ENCODE data around the gene PI4K2B. TPM values are rescaled to one million over a fixed set of nuclear protein-coding genes. Genes with fewer than 3 reads are reported as not detected.
A peak's percentile ranks its signal among the peaks of the same experiment; 100 is the strongest.
"Not testable (repeated sequence)": the region's sequence is repeated elsewhere in the genome, so short reads cannot be mapped to it uniquely, and the experiment has no call there.

The PI4K2B gene
- total RNA-seq, 1 donor from 2014 or later: 9.8 TPM

- peaks cover 0 to 8% of the 10 kb centered on the region in 2 donors for H3K4me1 ChIP-seq
- peak overlapping the region; percentile 96 to 99 for H3K27ac ChIP-seq
- peak overlapping the region; percentile 81 to 100 for H3K4me3 ChIP-seq
- no peaks in the 10 kb centered on the region for H3K36me3 ChIP-seq
- peaks cover 0 to 8% of the 10 kb centered on the region in 2 donors for H3K9me3 ChIP-seq
- DNase-seq (ENCODE audit: low spot score in 2 of 2): no peak
- intact Hi-C loops (cut with DNase I): loop anchor here (2.0 to 10.0 kb wide), 5 partner anchors 141 to 1619 kb away; partner anchors contain the start of genes ANAPC4 and LGI2
- no peaks in the 10 kb centered on the region for H3K27me3 ChIP-seq
- TF ChIP-seq CTCF (IDR thresholded peaks at IDR 0.05): no peak
Observed at GRCh38 chr4:25235401-25235800, 1.6 kb downstream of the PI4K2B start.

DNA sequence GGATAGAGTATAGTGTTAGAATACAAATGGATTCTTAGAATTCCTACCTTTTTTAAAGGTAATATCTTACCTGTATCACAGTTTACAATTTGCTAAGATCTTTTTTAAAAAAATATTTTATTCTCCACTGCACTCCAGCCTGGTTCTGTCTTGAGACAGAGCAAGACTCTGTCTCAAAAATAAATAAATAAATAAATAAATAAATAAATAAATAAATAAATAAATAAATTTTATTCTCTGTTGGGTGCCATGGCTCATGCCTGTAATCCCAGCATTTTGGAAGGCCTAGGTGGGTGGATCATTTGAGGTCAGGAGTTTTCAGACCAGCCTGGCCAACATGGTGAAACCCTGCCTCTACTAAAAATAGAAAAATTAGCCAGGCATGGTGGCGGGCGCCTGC, 2.2 kb downstream of the PI4K2B start:
- H3K4me3 ChIP-seq; H3K4me1 ChIP-seq; H3K9me3 ChIP-seq; DNase-seq (ENCODE audit: low spot score in 2 of 2); H3K27ac ChIP-seq; H3K27me3 ChIP-seq; H3K36me3 ChIP-seq: not testable (repeated sequence)
- intact Hi-C loops (cut with DNase I): loop anchor here (10.0 kb wide), 4 partner anchors 201 to 1619 kb away; partner anchors contain the start of gene LGI2

- intact Hi-C loops (cut with DNase I): loop anchor here (10.0 kb wide), 4 partner anchors 202 to 1618 kb away; partner anchors contain the start of gene LGI2
- no peak overlapping the region for H3K27ac ChIP-seq
- H3K4me1 ChIP-seq: peaks cover 0 to 8% of the 10 kb centered on the region in 2 donors
- H3K9me3 ChIP-seq: peaks cover 0 to 8% of the 10 kb centered on the region in 2 donors
- TF ChIP-seq CTCF (IDR thresholded peaks at IDR 0.05): no peak
- H3K36me3 ChIP-seq: no peaks in the 10 kb centered on the region
- H3K27me3 ChIP-seq: no peaks in the 10 kb centered on the region
- no peak for DNase-seq (ENCODE audit: low spot score in 2 of 2)
- H3K4me3 ChIP-seq: no peak overlapping the region
Observed at GRCh38 chr4:25236971-25237370, 3.1 kb downstream of the PI4K2B start.

- TF ChIP-seq CTCF (IDR thresholded peaks at IDR 0.05): no peak
- H3K9me3 ChIP-seq: peaks cover 0 to 5% of the 10 kb centered on the region in 2 donors
- H3K4me3 ChIP-seq: no peak overlapping the region
- DNase-seq (ENCODE audit: low spot score in 2 of 2): no peak
- H3K27ac ChIP-seq: no peak overlapping the region
- peaks cover 0 to 8% of the 10 kb centered on the region in 2 donors for H3K4me1 ChIP-seq
- H3K27me3 ChIP-seq: no peaks in the 10 kb centered on the region
- H3K36me3 ChIP-seq: no peaks in the 10 kb centered on the region
- intact Hi-C loops (cut with DNase I): loop anchor here (10.0 kb wide), 4 partner anchors 203 to 1617 kb away; partner anchors contain the start of gene LGI2
Observed at GRCh38 chr4:25238052-25238451, 4.2 kb downstream of the PI4K2B start.

- not testable (repeated sequence) for H3K27me3 ChIP-seq; H3K9me3 ChIP-seq; H3K4me1 ChIP-seq; H3K36me3 ChIP-seq; DNase-seq (ENCODE audit: low spot score in 2 of 2); H3K4me3 ChIP-seq; H3K27ac ChIP-seq
- intact Hi-C loops (cut with DNase I): loop anchor here (10.0 kb wide), 4 partner anchors 205 to 1615 kb away; partner anchors contain the start of gene LGI2
Observed at GRCh38 chr4:25239528-25239927, 5.7 kb downstream of the PI4K2B start.

DNA sequence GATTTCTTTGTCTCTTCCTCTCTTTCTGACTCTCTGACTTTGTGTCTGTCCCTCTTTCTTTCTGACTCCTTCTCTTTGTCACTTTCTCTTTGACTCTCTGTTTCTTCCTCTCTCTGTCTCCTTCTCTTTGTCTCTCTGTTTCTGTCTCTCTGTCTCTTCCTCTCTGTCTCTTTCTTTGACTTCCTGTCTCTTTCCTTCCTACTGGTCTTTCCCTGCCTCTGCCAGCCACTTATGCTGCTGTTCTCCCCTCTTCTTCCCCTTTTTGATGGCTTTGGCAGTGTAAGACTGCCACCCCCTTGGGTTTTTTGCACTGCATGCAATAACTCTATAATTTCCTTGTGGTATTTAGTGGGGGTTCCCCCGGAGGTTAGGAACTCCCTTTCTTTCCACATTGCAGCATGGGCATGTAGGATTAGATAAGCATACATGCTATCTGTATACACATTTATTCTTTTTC, 6.9 kb downstream of the PI4K2B start:
- intact Hi-C loops (cut with DNase I); H3K36me3 ChIP-seq; DNase-seq (ENCODE audit: low spot score in 2 of 2); H3K27me3 ChIP-seq; H3K4me1 ChIP-seq; H3K27ac ChIP-seq; H3K4me3 ChIP-seq; H3K9me3 ChIP-seq: not testable (repeated sequence)

DNA sequence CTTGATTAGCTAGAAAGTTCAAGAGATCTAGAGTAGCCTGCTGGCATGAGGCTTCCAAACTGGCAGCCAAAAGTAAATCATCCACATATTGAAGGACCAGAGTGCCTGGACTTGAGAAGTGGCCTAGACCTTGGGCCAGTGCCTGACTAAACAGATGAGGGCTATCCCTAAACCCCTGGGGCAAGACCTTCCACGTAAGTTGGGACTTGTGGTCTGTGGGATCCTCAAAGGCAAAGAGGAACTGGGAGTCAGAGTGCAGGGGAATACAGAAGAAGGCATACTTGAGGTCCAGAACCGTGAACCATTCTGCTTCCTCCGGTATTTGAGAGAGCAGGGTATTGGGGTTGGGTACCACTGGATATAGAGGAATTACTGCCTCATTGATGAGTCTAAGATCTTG, 8.4 kb downstream of the PI4K2B start:
- H3K27ac ChIP-seq; H3K9me3 ChIP-seq; H3K4me1 ChIP-seq; DNase-seq (ENCODE audit: low spot score in 2 of 2); intact Hi-C loops (cut with DNase I); H3K4me3 ChIP-seq; H3K36me3 ChIP-seq; H3K27me3 ChIP-seq: not testable (repeated sequence)

DNA sequence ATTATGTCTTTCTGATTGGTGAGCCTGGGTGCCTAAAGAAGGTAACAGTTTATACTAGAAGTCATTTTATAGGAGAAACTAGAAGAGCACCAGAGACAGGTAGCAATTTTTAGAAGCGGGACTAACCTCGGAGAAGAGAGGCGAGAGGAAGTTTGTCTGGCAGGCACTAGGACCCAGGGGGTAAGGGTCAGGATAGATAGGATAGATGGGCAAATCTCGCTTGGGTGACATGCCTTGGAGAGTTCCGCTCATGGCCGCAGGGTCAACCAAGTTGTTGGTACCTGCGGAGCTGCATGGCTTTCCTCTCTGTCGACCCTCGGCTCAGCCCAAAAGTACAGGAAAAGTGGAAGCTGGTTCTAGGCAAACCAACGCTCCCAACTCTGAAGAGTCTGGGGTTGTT, 11.3 kb downstream of the PI4K2B start:
- Histone ChIP-seq H3K4me3 (no peak overlapping the region), H3K27ac (no peak overlapping the region), H3K27me3 (no peaks in the 10 kb centered on the region), H3K9me3 (no peaks in the 10 kb centered on the region), H3K4me1 (no peaks in the 10 kb centered on the region), H3K36me3 (no peaks in the 10 kb centered on the region)
- no peak for TF ChIP-seq CTCF (IDR thresholded peaks at IDR 0.05)
- DNase-seq (ENCODE audit: low spot score in 2 of 2): no peak
- intact Hi-C loops (cut with DNase I): no loop called here

Data from ascending aorta (tissue), 2 donors.